OCI-LY3 (cell line): ENCODE measurements around the gene REC8.
"Not testable (repeated sequence)": the region's sequence is repeated elsewhere in the genome, so short reads cannot be mapped to it uniquely, and the experiment has no call there.

Source experiments
- H2AFZ ChIP-seq: fragments of 200-600, 300-600 bp; shearing (Covaris generic); 2 replicates; pipeline ENCODE4 v1.6.0; 2014; ENCODE audit warnings: antibody characterized with exemption, low read depth, low read length
- H3K27ac ChIP-seq: fragments of 200-600, 300-600 bp; sonication (generic); 2 replicates; pipeline ENCODE4 v1.5.1; 2014; ENCODE audit warnings: mild to moderate bottlenecking, low read length, moderate library complexity, mixed read lengths
- H3K27me3 ChIP-seq: fragments of 200-600, 300-600 bp; sonication (generic); 2 replicates; pipeline ENCODE4 v1.6.1; 2014; ENCODE audit warnings: low read depth, low read length, mixed read lengths
- H3K36me3 ChIP-seq: fragments of 200-600, 300-600 bp; sonication (generic); replicated peaks from 2 replicates; pipeline ENCODE3; 2014; ENCODE audit warnings: low read depth, low read length, mixed read lengths
- H3K4me1 ChIP-seq: fragments of 300-600, 200-600 bp; sonication (generic); 2 replicates; pipeline ENCODE4 v1.6.1; 2014; ENCODE audit warnings: low read length, mixed read lengths
- H3K4me2 ChIP-seq: fragments of 200-600, 300-600 bp; sonication (generic); 2 replicates; pipeline ENCODE4 v1.6.1; 2014; ENCODE audit warnings: low read length, mixed read lengths
- H3K4me3 ChIP-seq: fragments of 300-600, 200-600 bp; sonication (generic); 2 replicates; pipeline ENCODE4 v1.5.1; 2014; ENCODE audit warnings: antibody characterized with exemption, mild to moderate bottlenecking, low read length, moderate library complexity
- H3K79me2 ChIP-seq: fragments of 300-600, 200-600 bp; shearing (Covaris generic); 2 replicates; pipeline ENCODE4 v1.6.1; 2014; ENCODE audit warnings: mild to moderate bottlenecking, low read length, mixed read lengths
- H3K9ac ChIP-seq: fragments of 300-600, 200-600 bp; shearing (Covaris generic); 2 replicates; pipeline ENCODE4 v1.6.0; 2014; ENCODE audit warnings: mild to moderate bottlenecking, low read length, moderate library complexity
- H3K9me3 ChIP-seq: fragments of 200-600, 300-600 bp; shearing (Covaris generic); 2 replicates; pipeline ENCODE4 v1.6.1; 2014; ENCODE audit warnings: low read length, mixed read lengths; ENCODE audit not compliant: insufficient read depth
- H4K20me1 ChIP-seq: fragments of 200-600, 300-600 bp; sonication (generic); 2 replicates; pipeline ENCODE4 v1.6.1; 2016; ENCODE audit warnings: low read length, mixed read lengths; ENCODE audit not compliant: insufficient read depth
- CTCF ChIP-seq: fragments of 200-600, 300-600 bp; sonication (generic); IDR thresholded peaks from 2 replicates; pipeline ENCODE4 v1.5.1; 2014; ENCODE audit warnings: antibody characterized with exemption, low read length, low read depth
- EZH2phosphoT487 ChIP-seq: fragments of 200-600 bp; shearing (Covaris generic); IDR thresholded peaks from 2 replicates; pipeline ENCODE4 v1.6.1; 2018; ENCODE audit warnings: antibody characterized with exemption, mixed run types, low read depth

REC8 gene

GRCh38 chr14:24215495-24216344 is 43.8 kb downstream of the REC8 start, which contains the start of gene MDP1:
MDP1 (minus strand) TSS chr14:24216066; CDS start chr14:24215955, 111 bp downstream.
- peaks cover 20% of the 10 kb centered on the region for H3K4me1 ChIP-seq
- H3K27ac ChIP-seq, result peak within 1 kb of the TSS; percentile 74
- peak within 1 kb of the TSS; percentile 71 for H3K4me2 ChIP-seq
- H3K79me2 ChIP-seq, result peaks cover 22% of the 10 kb centered on the region
- H3K27me3 ChIP-seq, result no peaks in the 10 kb centered on the region
- H3K36me3 ChIP-seq, result peaks cover under 1% of the 10 kb centered on the region
- no peaks in the 10 kb centered on the region for H4K20me1 ChIP-seq
- H3K4me3 ChIP-seq, result peak within 1 kb of the TSS; percentile 98
- no peaks in the 10 kb centered on the region for H3K9me3 ChIP-seq
- H2AFZ ChIP-seq, result peak within 1 kb of the TSS; percentile 80; the same call in 1 of the 2 replicates
- peak within 1 kb of the TSS; percentile 94 for H3K9ac ChIP-seq
- no peak for TF ChIP-seq EZH2phosphoT487
- peak; percentile 79 for TF ChIP-seq CTCF

GRCh38 chr14:24216345-24216699 is 44.4 kb downstream of the REC8 start:
- H3K4me3 ChIP-seq, result peak overlapping the region; percentile 98
- H2AFZ ChIP-seq, result no peak overlapping the region
- H3K36me3 ChIP-seq, result no peaks in the 10 kb centered on the region
- peak overlapping the region; percentile 71 for H3K4me2 ChIP-seq
- no peaks in the 10 kb centered on the region for H3K27me3 ChIP-seq
- no peaks in the 10 kb centered on the region for H4K20me1 ChIP-seq
- H3K9ac ChIP-seq, result no peak overlapping the region
- H3K79me2 ChIP-seq, result peaks cover 24% of the 10 kb centered on the region
- H3K27ac ChIP-seq, result no peak overlapping the region
- peaks cover 20% of the 10 kb centered on the region for H3K4me1 ChIP-seq
- H3K9me3 ChIP-seq, result no peaks in the 10 kb centered on the region
- TF ChIP-seq EZH2phosphoT487, result no peak
- no peak for TF ChIP-seq CTCF

GRCh38 chr14:24216876-24217275 is 45.0 kb downstream of the REC8 start:
- Histone ChIP-seq H3K79me2 (peaks cover 27% of the 10 kb centered on the region), H3K4me1 (peaks cover 20% of the 10 kb centered on the region)
- H3K27ac ChIP-seq, H3K9me3 ChIP-seq, H3K36me3 ChIP-seq, H3K9ac ChIP-seq, H4K20me1 ChIP-seq, H2AFZ ChIP-seq, H3K4me3 ChIP-seq, H3K27me3 ChIP-seq, H3K4me2 ChIP-seq: not testable (repeated sequence)

GRCh38 chr14:24219080-24219479 is 47.2 kb downstream of the REC8 start:
- H3K4me3 ChIP-seq, result no peak overlapping the region
- H3K36me3 ChIP-seq, result no peaks in the 10 kb centered on the region
- no peaks in the 10 kb centered on the region for H3K27me3 ChIP-seq
- TF ChIP-seq EZH2phosphoT487, result no peak
- H3K9ac ChIP-seq, result no peak overlapping the region
- H4K20me1 ChIP-seq, result no peaks in the 10 kb centered on the region
- peaks cover 14% of the 10 kb centered on the region for H3K4me1 ChIP-seq
- peaks cover 27% of the 10 kb centered on the region for H3K79me2 ChIP-seq
- H3K27ac ChIP-seq, result no peak overlapping the region
- H3K4me2 ChIP-seq, result no peak overlapping the region
- no peaks in the 10 kb centered on the region for H3K9me3 ChIP-seq
- H2AFZ ChIP-seq, result no peak overlapping the region

- Histone ChIP-seq H2AFZ (no peak overlapping the region), H4K20me1 (no peaks in the 10 kb centered on the region), H3K9ac (no peak overlapping the region), H3K27me3 (no peaks in the 10 kb centered on the region), H3K4me2 (no peak overlapping the region), H3K79me2 (peaks cover 32% of the 10 kb centered on the region), H3K4me1 (peaks cover 10% of the 10 kb centered on the region; the same call in 1 of the 2 replicates), H3K9me3 (no peaks in the 10 kb centered on the region), H3K4me3 (no peak overlapping the region), H3K36me3 (no peaks in the 10 kb centered on the region), H3K27ac (no peak overlapping the region)
- TF ChIP-seq CTCF (no peak), EZH2phosphoT487 (no peak)
Observed at GRCh38 chr14:24219521-24219920, 47.6 kb downstream of the REC8 start.

GRCh38 chr14:24222987-24223386 is 51.1 kb downstream of the REC8 start:
- not testable (repeated sequence) for H3K27me3 ChIP-seq, H3K36me3 ChIP-seq, H2AFZ ChIP-seq, H3K9ac ChIP-seq, H3K27ac ChIP-seq, H4K20me1 ChIP-seq, H3K4me2 ChIP-seq, H3K4me3 ChIP-seq, H3K4me1 ChIP-seq, H3K9me3 ChIP-seq
- peaks cover 56% of the 10 kb centered on the region for H3K79me2 ChIP-seq
